ENCODE measurements around the gene FYTTD1.
A peak's percentile ranks its signal among the peaks of the same experiment; 100 is the strongest.
"Not testable (repeated sequence)": the region's sequence is repeated elsewhere in the genome, so short reads cannot be mapped to it uniquely, and the experiment has no call there.

FYTTD1 gene

GRCh38 chr3:197728487-197728886 is 21.2 kb upstream of the FYTTD1 start:
- TF ChIP-seq CTCF (IDR thresholded peaks at IDR 0.05; ENCODE audit: low read depth, low read length), result no peak
- no peak for DNase-seq
- H3K9me3 ChIP-seq (ENCODE audit: severe bottlenecking), result no peaks in the 10 kb centered on the region
- no peak overlapping the region for H3K4me3 ChIP-seq (ENCODE audit: low read depth, low read length)
- H3K36me3 ChIP-seq, result no peaks in the 10 kb centered on the region
- no peaks in the 10 kb centered on the region for H3K27me3 ChIP-seq (ENCODE audit: insufficient read depth, low read depth, severe bottlenecking)
- H3K27ac ChIP-seq, result no peak overlapping the region

- DNase-seq, result no peak
- peak overlapping the region; percentile 79 for H3K27ac ChIP-seq
- TF ChIP-seq CTCF (IDR thresholded peaks at IDR 0.05; ENCODE audit: low read depth, low read length), result no peak
- H3K27me3 ChIP-seq (ENCODE audit: insufficient read depth, low read depth, severe bottlenecking), result no peaks in the 10 kb centered on the region
- no peak overlapping the region for H3K4me3 ChIP-seq (ENCODE audit: low read depth, low read length)
- no peaks in the 10 kb centered on the region for H3K36me3 ChIP-seq
- no peaks in the 10 kb centered on the region for H3K9me3 ChIP-seq (ENCODE audit: severe bottlenecking)
Observed at GRCh38 chr3:197730200-197730599, 19.5 kb upstream of the FYTTD1 start.

GRCh38 chr3:197730770-197731169 is 18.9 kb upstream of the FYTTD1 start:
- peak overlapping the region; percentile 85 for H3K27ac ChIP-seq
- not testable (repeated sequence) for H3K27me3 ChIP-seq (ENCODE audit: insufficient read depth, low read depth, severe bottlenecking); H3K9me3 ChIP-seq (ENCODE audit: severe bottlenecking); H3K4me3 ChIP-seq (ENCODE audit: low read depth, low read length); H3K36me3 ChIP-seq; DNase-seq

GRCh38 chr3:197731483-197731882 is 18.2 kb upstream of the FYTTD1 start:
- H3K36me3 ChIP-seq; DNase-seq; H3K27me3 ChIP-seq (ENCODE audit: insufficient read depth, low read depth, severe bottlenecking); H3K9me3 ChIP-seq (ENCODE audit: severe bottlenecking); H3K4me3 ChIP-seq (ENCODE audit: low read depth, low read length): not testable (repeated sequence)
- peak overlapping the region; percentile 85 for H3K27ac ChIP-seq

GRCh38 chr3:197733042-197733441 is 16.6 kb upstream of the FYTTD1 start:
- Histone ChIP-seq H3K9me3 (ENCODE audit: severe bottlenecking) (no peaks in the 10 kb centered on the region), H3K27me3 (ENCODE audit: insufficient read depth, low read depth, severe bottlenecking) (no peaks in the 10 kb centered on the region), H3K4me3 (ENCODE audit: low read depth, low read length) (no peak overlapping the region), H3K27ac (no peak overlapping the region; the same call in 1 of the 2 replicates), H3K36me3 (no peaks in the 10 kb centered on the region)
- TF ChIP-seq CTCF (IDR thresholded peaks at IDR 0.05; ENCODE audit: low read depth, low read length), result no peak
- no peak for DNase-seq

- Histone ChIP-seq H3K9me3 (ENCODE audit: severe bottlenecking) (no peaks in the 10 kb centered on the region), H3K27me3 (ENCODE audit: insufficient read depth, low read depth, severe bottlenecking) (no peaks in the 10 kb centered on the region), H3K27ac (no peak overlapping the region), H3K4me3 (ENCODE audit: low read depth, low read length) (no peak overlapping the region), H3K36me3 (no peaks in the 10 kb centered on the region)
- TF ChIP-seq CTCF (IDR thresholded peaks at IDR 0.05; ENCODE audit: low read depth, low read length), result no peak
- no peak for DNase-seq
Observed at GRCh38 chr3:197734667-197735318, 14.9 kb upstream of the FYTTD1 start.

GRCh38 chr3:197736010-197736490 is 13.6 kb upstream of the FYTTD1 start:
- peak overlapping the region; percentile 72 for H3K27ac ChIP-seq
- H3K27me3 ChIP-seq (ENCODE audit: insufficient read depth, low read depth, severe bottlenecking), result no peaks in the 10 kb centered on the region
- peak; percentile 18 for DNase-seq
- peak overlapping the region; percentile 66 for H3K4me3 ChIP-seq (ENCODE audit: low read depth, low read length)
- TF ChIP-seq CTCF (IDR thresholded peaks at IDR 0.05; ENCODE audit: low read depth, low read length), result no peak
- H3K36me3 ChIP-seq, result no peaks in the 10 kb centered on the region
- no peaks in the 10 kb centered on the region for H3K9me3 ChIP-seq (ENCODE audit: severe bottlenecking)
